Osteoblast (primary cell): ENCODE results near the gene CD300C. TPM values are rescaled to one million over a fixed set of nuclear protein-coding genes. Genes with fewer than 3 reads are reported as not detected.
A peak's percentile ranks its signal among the peaks of the same experiment; 100 is the strongest.

Source experiments
- DNase-seq: peaks from one replicate; pipeline ENCODE4 v3.0.0; 2011; ENCODE audit warnings: low spot score, mixed read lengths; ENCODE audit not compliant: insufficient read length; ENCODE audit errors: missing footprints
- H2AFZ ChIP-seq: 2 replicates; pipeline ENCODE4 v1.6.0; 2011; ENCODE audit warnings: mild to moderate bottlenecking, low read length
- H3K27ac ChIP-seq: 2 replicates; pipeline ENCODE4 v1.5.1; 2011; ENCODE audit warnings: mild to moderate bottlenecking, low read depth, low read length, moderate library complexity
- H3K27me3 ChIP-seq: 2 replicates; pipeline ENCODE4 v1.6.0; 2012; ENCODE audit warnings: mild to moderate bottlenecking, control low read depth, inconsistent platforms, low read length, moderate library complexity; ENCODE audit not compliant: insufficient read depth
- H3K36me3 ChIP-seq: 2 replicates; pipeline ENCODE4 v1.5.1; 2011; ENCODE audit warnings: mild to moderate bottlenecking, low read length, control low read depth, moderate library complexity; ENCODE audit not compliant: insufficient read depth
- H3K4me1 ChIP-seq: 2 replicates; pipeline ENCODE4 v1.5.1; 2011; ENCODE audit warnings: mild to moderate bottlenecking, low read length, control low read depth, moderate library complexity; ENCODE audit not compliant: insufficient read depth
- H3K4me2 ChIP-seq: 2 replicates; pipeline ENCODE4 v1.6.0; 2011; ENCODE audit warnings: mild to moderate bottlenecking, low read length; ENCODE audit not compliant: insufficient read depth
- H3K4me3 ChIP-seq: fragments of 200-600 bp; sonication (generic); 3 replicates; pipeline ENCODE4 v1.5.1; 2012; ENCODE audit warnings: mild to moderate bottlenecking, low read length, inconsistent platforms; ENCODE audit not compliant: insufficient read depth
- H3K79me2 ChIP-seq: 2 replicates; pipeline ENCODE4 v1.6.0; 2012; ENCODE audit warnings: mild to moderate bottlenecking, low read length, control low read depth, inconsistent platforms; ENCODE audit not compliant: insufficient read depth
- H3K9me3 ChIP-seq: 2 replicates; pipeline ENCODE4 v1.5.1; 2011; ENCODE audit warnings: low read depth, low read length, control low read depth
- H4K20me1 ChIP-seq: 2 replicates; pipeline ENCODE4 v1.6.0; 2012; ENCODE audit warnings: mild to moderate bottlenecking, low read length, control low read depth; ENCODE audit not compliant: insufficient read depth
- CTCF ChIP-seq: IDR thresholded peaks from 2 replicates; pipeline ENCODE4 v1.5.1; 2011; ENCODE audit warnings: mild to moderate bottlenecking, low read depth, low read length, moderate library complexity; ENCODE audit errors: extremely low read depth
- total RNA-seq: library from RNA; depleted of rRNA; stranded (reverse); fragments of >200 nt; gene quantifications from 2 replicates; pipeline ENCODE4 v1.2.3, GENCODE V29; 2012

Gene CD300C
- total RNA-seq, 1 donor, result not detected

- H3K4me3 ChIP-seq, result no peak overlapping the region
- no peak for TF ChIP-seq CTCF
- peak; percentile 43 for DNase-seq
- no peaks in the 10 kb centered on the region for H3K36me3 ChIP-seq
- H3K4me2 ChIP-seq, result no peak overlapping the region
- no peaks in the 10 kb centered on the region for H3K9me3 ChIP-seq
- no peaks in the 10 kb centered on the region for H4K20me1 ChIP-seq
- H3K79me2 ChIP-seq, result no peaks in the 10 kb centered on the region
- peaks cover 4% of the 10 kb centered on the region for H3K27me3 ChIP-seq
- H3K4me1 ChIP-seq, result no peaks in the 10 kb centered on the region
- no peak overlapping the region for H3K27ac ChIP-seq
- H2AFZ ChIP-seq, result no peak overlapping the region
Observed at GRCh38 chr17:74543891-74544760, 1.8 kb downstream of the CD300C start.

- Histone ChIP-seq H3K9me3 (no peaks in the 10 kb centered on the region), H3K4me3 (no peak overlapping the region), H3K79me2 (no peaks in the 10 kb centered on the region), H3K36me3 (no peaks in the 10 kb centered on the region), H2AFZ (no peak overlapping the region), H4K20me1 (no peaks in the 10 kb centered on the region), H3K4me2 (no peak overlapping the region), H3K27me3 (peaks cover 7% of the 10 kb centered on the region), H3K4me1 (no peaks in the 10 kb centered on the region), H3K27ac (no peak overlapping the region)
- DNase-seq, result no peak
- TF ChIP-seq CTCF, result no peak
Observed at GRCh38 chr17:74543406-74543805, 2.5 kb downstream of the CD300C start.

GRCh38 chr17:74542727-74543383, 3.1 kb downstream of the CD300C start:
- H3K36me3 ChIP-seq, result no peaks in the 10 kb centered on the region
- no peaks in the 10 kb centered on the region for H3K9me3 ChIP-seq
- peaks cover 8% of the 10 kb centered on the region for H3K27me3 ChIP-seq
- no peak for DNase-seq
- no peak for TF ChIP-seq CTCF
- H4K20me1 ChIP-seq, result no peaks in the 10 kb centered on the region
- no peak overlapping the region for H3K4me2 ChIP-seq
- no peaks in the 10 kb centered on the region for H3K79me2 ChIP-seq
- no peak overlapping the region for H3K4me3 ChIP-seq
- no peak overlapping the region for H3K27ac ChIP-seq
- no peaks in the 10 kb centered on the region for H3K4me1 ChIP-seq
- no peak overlapping the region for H2AFZ ChIP-seq

- Histone ChIP-seq H3K79me2 (no peaks in the 10 kb centered on the region), H3K4me1 (no peaks in the 10 kb centered on the region), H3K27me3 (peaks cover 8% of the 10 kb centered on the region), H3K4me2 (no peak overlapping the region), H2AFZ (no peak overlapping the region), H3K27ac (no peak overlapping the region), H3K36me3 (no peaks in the 10 kb centered on the region), H4K20me1 (no peaks in the 10 kb centered on the region), H3K4me3 (no peak overlapping the region), H3K9me3 (no peaks in the 10 kb centered on the region)
- DNase-seq, result no peak
- TF ChIP-seq CTCF, result no peak
Observed at GRCh38 chr17:74542166-74542565, 3.7 kb downstream of the CD300C start.
